HK-2 (cell line): Measurements from ENCODE around the gene PRIM2.
"Not testable (repeated sequence)": the region's sequence is repeated elsewhere in the genome, so short reads cannot be mapped to it uniquely, and the experiment has no call there.

ENCODE experiments used
- DNase-seq: peaks from one replicate; pipeline ENCODE4 v3.0.0-alpha.2; 2018; ENCODE audit not compliant: unreplicated experiment

Gene PRIM2

GRCh38 chr6:57365076-57365583 lies 47.7 kb downstream of the PRIM2 start:
- DNase-seq = not testable (repeated sequence)

- DNase-seq = not testable (repeated sequence)
Measured at GRCh38 chr6:57368965-57369731, 51.7 kb downstream of the PRIM2 start.

DNA sequence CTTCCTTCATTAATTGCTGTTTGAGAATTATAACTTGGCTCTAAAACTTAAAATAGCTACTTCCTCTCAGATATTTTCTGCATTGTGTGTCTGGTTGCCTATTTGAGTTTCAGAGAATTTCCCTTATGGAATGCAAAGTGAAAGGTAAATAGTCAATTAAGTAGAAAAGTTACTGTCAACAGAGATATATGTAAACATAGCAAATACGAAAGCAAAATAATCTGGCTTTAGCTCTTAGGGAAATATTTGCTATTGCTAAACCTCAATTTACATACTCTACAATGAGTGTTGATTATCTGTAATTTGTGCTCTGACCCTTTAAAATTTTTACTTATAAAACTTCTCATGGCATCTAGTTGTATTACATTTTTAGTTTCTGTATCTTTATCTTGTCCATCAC lies 54.3 kb downstream of the PRIM2 start:
- not testable (repeated sequence) for DNase-seq

DNA sequence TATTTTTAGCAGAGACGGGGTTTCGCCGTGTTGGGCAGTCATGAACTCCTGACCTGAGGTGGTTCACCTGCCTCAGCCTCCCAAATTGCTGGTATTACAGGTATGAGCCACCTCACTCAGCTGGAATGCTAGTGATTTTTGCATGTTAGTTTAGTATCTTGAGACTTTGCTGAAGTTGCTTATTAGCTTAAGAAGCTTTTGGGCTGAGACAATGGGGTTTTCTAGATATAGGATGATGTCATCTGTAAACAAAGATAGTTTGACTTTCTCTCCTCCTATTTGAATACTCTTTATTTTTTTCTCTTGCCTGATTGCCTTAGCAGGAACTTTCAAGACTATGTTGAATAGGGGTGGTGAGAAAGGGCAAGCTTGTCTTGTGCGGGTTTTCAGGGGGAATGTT lies 57.3 kb downstream of the PRIM2 start:
- not testable (repeated sequence) for DNase-seq

DNA sequence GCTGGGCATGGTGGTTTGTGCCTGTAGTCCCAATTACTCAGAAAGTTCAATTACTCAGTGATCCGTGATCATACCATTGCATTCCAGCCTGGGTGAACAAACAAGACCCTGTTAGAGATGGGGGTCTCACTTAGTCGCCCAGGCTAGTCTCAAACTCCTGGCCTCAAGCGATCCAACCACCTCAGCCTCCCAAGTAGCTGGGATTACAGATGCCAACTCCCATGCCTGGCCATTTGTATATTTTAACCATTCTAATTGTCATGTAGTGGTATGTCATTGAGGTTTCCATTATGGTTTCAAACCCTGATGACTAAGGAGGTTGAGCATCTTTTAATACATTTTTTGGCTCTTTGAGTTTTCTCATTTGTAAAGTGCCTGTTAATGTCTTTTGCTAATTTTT lies 58.7 kb downstream of the PRIM2 start:
- DNase-seq = not testable (repeated sequence)

GRCh38 chr6:57389038-57389592 lies 71.7 kb downstream of the PRIM2 start:
- not testable (repeated sequence) for DNase-seq

DNA sequence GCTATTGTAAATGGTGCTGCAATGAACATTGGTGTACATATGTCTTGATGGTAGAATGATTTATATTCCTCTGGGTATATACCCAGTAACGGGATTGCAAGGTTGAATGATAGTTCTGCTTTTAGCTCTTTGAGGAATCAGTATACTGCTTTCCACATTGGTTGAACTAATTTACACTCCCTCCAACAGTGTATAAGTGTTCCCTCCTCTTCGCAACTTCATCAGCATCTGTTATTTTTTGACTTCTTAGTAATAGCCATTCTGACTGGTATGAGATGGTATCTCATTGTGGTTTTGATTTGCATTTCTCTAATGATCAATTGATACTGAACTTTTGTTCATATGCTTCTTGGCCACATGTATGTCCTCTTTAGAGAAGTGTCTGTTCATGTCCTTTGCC lies 73.4 kb downstream of the PRIM2 start:
- DNase-seq = not testable (repeated sequence)

GRCh38 chr6:57392047-57392446 lies 74.6 kb downstream of the PRIM2 start:
- DNase-seq = not testable (repeated sequence)

GRCh38 chr6:57419341-57419740 lies 101.9 kb downstream of the PRIM2 start:
- not testable (repeated sequence) for DNase-seq

GRCh38 chr6:57421503-57421902 lies 104.1 kb downstream of the PRIM2 start:
- DNase-seq = no peak

DNA sequence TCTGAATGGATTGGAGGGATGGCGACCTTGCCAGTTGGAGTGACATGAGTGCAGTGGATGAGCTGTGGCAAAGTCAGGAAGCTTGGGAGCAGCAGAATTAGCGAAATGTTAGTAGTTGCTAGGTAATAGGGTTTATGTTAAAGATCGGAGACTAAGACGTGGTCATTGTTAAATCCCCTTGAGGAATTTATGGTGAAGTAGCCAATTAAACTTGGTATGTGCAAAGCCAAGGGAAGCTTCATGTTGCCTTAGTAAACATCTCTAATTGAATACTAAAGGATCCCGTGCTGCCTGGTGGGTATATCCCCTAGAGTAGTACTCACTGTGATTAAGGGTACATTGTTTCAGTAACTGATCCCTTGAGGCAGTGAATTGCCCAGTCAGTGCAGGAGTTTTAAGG lies 106.0 kb downstream of the PRIM2 start:
- DNase-seq = no peak

- not testable (repeated sequence) for DNase-seq
Measured at GRCh38 chr6:57431742-57432141, 114.3 kb downstream of the PRIM2 start.

GRCh38 chr6:57432157-57432556 lies 114.7 kb downstream of the PRIM2 start:
- DNase-seq = no peak

DNA sequence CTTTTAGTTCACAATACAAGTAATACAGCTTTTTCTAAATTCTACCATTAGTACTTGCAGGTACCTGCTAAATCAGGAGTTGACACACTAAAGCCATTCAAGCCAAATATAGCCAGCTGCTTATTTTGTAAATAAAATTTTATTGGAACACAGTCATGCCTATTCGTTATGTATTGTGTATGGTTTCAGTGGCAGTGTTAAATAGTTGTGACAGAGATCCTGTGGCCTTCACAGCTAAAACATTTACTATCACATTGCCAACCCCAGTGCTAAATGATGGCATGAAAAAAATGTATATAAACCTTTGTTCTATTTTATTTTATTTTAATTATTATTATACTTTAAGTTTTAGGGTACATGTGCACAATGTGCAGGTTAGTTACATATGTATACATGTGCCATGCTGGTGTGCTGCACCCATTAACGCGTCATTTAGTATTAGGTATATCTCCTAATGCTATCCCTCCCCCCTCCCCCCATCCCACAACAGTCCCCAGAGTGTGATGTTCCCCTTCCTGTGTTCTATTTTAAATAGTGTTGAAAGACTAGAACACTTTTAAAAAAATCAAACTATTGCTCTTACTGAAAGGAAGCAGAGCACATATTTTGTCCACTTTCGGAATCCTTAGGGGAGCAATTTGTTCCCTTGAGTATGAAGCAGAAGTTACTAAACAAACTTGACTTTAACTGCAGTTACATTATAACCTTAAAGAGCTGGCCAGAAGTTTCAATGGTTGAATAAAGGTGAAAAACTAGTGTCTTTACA lies 115.7 kb downstream of the PRIM2 start:
- no peak for DNase-seq

GRCh38 chr6:57433790-57434189 lies 116.4 kb downstream of the PRIM2 start:
- not testable (repeated sequence) for DNase-seq

- no peak for DNase-seq
Measured at GRCh38 chr6:57434944-57435343, 117.5 kb downstream of the PRIM2 start.

DNA sequence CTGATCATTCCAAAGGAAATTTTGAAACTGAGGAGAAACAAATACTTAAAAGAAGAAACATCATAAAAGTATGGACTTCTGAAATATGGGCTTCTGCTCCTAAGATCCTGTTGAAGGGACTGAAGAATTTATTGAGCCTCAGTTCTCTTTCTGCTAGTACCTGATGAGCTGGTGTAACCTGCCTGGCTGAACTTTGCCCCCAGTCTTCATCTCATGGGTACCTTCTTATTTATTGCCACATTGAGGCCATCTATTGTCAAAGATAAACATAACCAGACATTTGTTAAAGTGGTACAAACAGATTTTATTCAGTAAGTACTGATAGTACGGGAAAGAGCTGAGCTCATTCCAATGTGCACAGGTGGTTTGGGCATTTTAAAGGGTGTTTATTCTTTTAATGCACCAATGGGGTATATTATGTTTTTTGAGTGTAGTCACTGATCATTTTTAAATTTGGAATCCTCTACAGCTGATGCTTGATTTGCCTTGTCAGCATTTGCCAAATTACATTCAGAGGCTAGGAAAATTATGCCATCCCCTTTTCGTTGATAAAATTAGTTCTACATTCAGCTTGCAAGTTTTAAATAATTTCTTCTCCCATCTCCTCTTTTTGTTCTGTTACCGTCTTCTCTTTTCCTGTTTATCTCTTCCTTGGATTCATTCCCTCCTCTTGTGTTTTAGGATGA lies 118.2 kb downstream of the PRIM2 start:
- no peak for DNase-seq

GRCh38 chr6:57440735-57441134 lies 123.3 kb downstream of the PRIM2 start:
- not testable (repeated sequence) for DNase-seq

- not testable (repeated sequence) for DNase-seq
Measured at GRCh38 chr6:57442133-57442532, 124.7 kb downstream of the PRIM2 start.

GRCh38 chr6:57443181-57443580 lies 125.8 kb downstream of the PRIM2 start:
- DNase-seq = not testable (repeated sequence)

DNA sequence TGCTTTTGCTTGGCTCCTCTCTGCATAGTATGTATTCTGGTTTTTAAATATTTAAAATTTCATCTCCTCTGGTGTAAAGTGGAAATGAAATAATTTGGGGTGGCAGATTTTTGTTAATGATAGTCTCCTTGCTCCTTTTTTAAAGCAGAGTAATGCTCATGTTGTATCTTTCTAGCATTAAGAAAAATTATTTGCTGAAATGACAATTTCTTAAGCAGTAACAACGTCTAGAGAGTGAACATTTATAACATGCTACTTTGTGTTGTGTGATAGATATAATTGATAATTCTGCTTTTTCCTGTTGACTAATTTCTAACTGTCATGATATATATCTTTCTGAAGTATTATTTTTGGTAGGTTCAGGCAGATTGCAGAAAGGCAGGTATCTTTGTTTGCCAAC lies 127.4 kb downstream of the PRIM2 start:
- DNase-seq = not testable (repeated sequence)

DNA sequence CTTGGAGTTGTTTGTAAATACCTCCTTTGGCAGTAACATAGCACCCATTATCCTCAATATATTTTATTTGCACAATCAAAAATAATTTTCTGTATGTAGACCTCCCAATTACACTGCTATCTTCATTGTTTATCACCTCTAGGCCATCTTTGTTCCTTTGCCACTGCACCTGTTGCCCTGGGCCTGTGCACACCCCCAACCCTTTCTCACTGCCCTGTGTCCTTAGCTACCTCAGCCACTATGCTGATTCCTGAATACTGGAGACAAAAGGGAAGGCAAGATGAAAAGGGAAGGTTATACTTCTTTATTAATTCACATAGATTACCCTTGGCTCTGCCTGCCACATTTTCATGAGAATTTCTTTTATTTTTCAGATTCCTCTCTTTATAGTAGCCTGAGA lies 127.9 kb downstream of the PRIM2 start:
- not testable (repeated sequence) for DNase-seq
